GM18520 (cell line): ENCODE results near the gene ABCD1.
"Not testable (repeated sequence)": the region's sequence is repeated elsewhere in the genome, so short reads cannot be mapped to it uniquely, and the experiment has no call there.

Experiments used
- ATAC-seq: cut with Tn5 transposase; IDR thresholded peaks from one replicate; pipeline ENCODE4 v1.9.1; 2021; ENCODE audit not compliant: unreplicated experiment

The ABCD1 gene

GRCh38 chrX:153693216-153694086, 31.2 kb upstream of the ABCD1 start:
- ATAC-seq, result no peak

GRCh38 chrX:153694256-153694655, 30.4 kb upstream of the ABCD1 start:
- not testable (repeated sequence) for ATAC-seq

- no peak for ATAC-seq
Observed at GRCh38 chrX:153694687-153695270, 29.9 kb upstream of the ABCD1 start.

DNA sequence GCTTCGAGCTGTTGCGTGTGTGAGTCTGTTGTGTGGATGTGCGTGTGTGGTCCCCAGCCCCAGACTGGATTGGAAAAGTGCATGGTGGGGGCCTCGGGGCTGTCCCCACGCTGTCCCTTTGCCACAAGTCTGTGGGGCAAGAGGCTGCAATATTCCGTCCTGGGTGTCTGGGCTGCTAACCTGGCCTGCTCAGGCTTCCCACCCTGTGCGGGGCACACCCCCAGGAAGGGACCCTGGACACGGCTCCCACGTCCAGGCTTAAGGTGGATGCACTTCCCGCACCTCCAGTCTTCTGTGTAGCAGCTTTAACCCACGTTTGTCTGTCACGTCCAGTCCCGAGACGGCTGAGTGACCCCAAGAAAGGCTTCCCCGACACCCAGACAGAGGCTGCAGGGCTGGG, 28.6 kb upstream of the ABCD1 start:
- ATAC-seq, result no peak

- not testable (repeated sequence) for ATAC-seq
Observed at GRCh38 chrX:153696538-153696937, 28.1 kb upstream of the ABCD1 start.

DNA sequence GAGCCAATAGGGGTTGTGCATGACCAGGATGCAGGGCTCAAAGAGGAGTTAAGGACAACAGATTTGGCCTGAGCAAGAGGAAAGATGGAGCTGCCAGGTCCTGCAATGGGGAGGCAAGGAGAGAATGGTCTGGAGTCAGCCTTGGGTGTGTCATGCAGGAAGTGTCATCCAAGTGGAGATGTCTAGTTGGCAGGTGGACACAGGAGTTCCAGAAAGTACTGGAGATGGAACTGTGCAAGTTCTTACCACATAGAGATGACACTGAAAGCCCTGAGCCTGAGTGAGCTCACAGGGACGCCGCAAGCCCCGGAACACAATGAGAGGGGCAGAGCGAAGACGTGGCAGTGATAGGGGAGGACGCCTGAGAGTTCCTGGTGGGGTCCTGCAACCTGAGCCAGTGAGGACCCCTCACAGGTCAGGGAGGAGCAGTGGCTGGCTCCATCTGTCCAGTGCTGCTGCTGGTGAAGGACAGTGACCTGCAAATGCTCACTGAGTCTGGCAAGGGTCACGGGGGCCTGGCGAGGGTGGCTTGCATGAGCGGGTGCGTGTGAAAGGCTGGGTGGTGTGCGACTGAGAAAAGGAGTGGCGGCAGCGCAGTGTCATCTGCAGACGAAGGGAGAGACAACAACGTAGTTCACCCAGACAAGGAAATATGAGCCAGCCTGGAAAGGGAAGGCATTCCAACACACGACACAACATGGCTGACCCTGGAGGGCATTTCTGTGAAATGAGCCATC, 27.5 kb upstream of the ABCD1 start:
- not testable (repeated sequence) for ATAC-seq

- no peak for ATAC-seq
Observed at GRCh38 chrX:153697924-153698865, 26.5 kb upstream of the ABCD1 start.

- not testable (repeated sequence) for ATAC-seq
Observed at GRCh38 chrX:153699210-153699783, 25.4 kb upstream of the ABCD1 start.

DNA sequence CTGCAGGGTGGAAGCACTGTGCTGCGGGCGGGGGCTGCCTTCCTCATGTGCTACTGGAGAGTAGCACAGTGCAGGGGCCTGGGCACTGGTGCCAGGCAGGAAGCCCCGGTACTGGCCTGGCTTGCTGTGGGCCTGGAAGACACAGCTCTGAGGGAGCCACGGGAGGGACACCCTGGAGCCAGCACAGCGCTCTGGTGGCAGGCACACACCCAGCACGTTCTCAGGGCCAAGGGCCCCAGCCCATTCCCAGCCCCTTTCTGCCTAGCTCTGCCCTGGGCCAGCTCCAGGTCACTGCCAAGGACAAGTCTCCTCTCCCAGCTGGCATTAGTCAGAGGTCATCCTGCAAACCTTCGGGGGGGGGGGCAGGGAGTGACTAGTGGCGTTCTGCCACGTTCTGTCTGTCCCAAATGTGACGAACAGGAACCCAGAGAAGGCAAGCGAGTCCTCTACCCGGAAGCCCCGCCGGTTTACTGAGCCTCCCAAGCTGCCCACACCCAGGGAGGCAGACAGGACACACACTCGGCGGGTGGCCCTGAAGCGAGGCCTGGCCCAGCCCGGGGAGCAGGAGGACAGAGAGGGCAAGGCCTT, 24.8 kb upstream of the ABCD1 start:
- ATAC-seq, result not testable (repeated sequence)

- no peak for ATAC-seq
Observed at GRCh38 chrX:153700376-153700945, 24.2 kb upstream of the ABCD1 start.

GRCh38 chrX:153700967-153701366, 23.7 kb upstream of the ABCD1 start:
- ATAC-seq, result no peak

- no peak for ATAC-seq
Observed at GRCh38 chrX:153701706-153702105, 22.9 kb upstream of the ABCD1 start.

GRCh38 chrX:153702336-153703035, 22.2 kb upstream of the ABCD1 start:
- no peak for ATAC-seq

DNA sequence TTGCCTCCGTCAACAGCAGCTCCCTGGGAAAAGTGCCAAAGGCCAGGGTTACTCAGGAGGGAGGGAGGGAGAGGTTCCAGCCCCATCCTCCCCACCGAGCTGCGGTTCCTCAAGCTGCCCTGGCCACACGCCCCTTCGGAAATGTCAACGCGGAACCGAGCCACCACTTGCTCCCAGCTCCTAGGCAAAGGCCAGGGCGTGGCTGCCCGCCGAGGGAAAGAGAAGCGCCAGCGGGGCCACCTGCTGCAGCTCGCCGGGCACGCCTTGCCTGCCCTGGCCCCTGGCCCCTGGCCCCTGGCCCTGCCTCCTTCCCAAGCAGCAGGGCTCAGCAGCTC, 21.7 kb upstream of the ABCD1 start:
- ATAC-seq, result no peak

DNA sequence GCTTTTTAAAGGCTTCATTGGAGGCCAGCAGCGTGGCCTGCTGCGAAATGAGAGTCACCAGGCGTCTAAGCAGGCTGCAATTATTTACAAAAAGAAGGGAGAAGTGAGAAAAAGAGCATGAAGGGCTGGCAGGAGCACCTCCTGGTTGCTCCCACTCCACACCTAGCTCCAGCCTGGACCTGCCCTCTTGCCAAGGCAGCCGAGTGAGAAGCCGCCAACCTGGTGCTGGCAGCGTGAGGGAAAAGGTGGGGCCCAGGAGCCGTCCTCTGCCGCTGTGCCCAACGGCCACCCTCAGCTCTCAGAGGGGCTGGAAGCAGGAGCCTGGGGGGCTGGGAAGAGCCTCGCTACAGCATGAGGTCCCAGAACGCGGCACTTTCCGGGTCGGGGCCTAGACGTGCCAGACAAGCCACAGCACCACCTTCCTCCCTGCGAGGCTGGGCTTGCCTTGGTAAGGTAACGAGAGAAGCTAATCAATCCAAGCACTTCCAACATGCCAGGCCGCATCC, 20.6 kb upstream of the ABCD1 start:
- no peak for ATAC-seq

- not testable (repeated sequence) for ATAC-seq
Observed at GRCh38 chrX:153704631-153705402, 19.8 kb upstream of the ABCD1 start.

- ATAC-seq, result not testable (repeated sequence)
Observed at GRCh38 chrX:153705403-153706060, 19.1 kb upstream of the ABCD1 start.

GRCh38 chrX:153706799-153707198, 17.9 kb upstream of the ABCD1 start:
- ATAC-seq, result no peak
